NK-92 (cell line): ENCODE measurements around the gene AEBP1.

Experiments used
- DNase-seq: peaks from one replicate; lab custom pipeline; 2025; ENCODE audit not compliant: unreplicated experiment; lab: John Stamatoyannopoulos, UW

Gene AEBP1

GRCh38 chr7:44154703-44155102, 50.6 kb downstream of the AEBP1 start:
- no peak for DNase-seq

GRCh38 chr7:44155191-44156185, 51.3 kb downstream of the AEBP1 start:
- DNase-seq = no peak

GRCh38 chr7:44156453-44157010, 52.4 kb downstream of the AEBP1 start:
- no peak for DNase-seq

- DNase-seq = no peak
Measured at GRCh38 chr7:44157116-44158080, 53.3 kb downstream of the AEBP1 start.

- DNase-seq = no peak
Measured at GRCh38 chr7:44158096-44158872, 54.1 kb downstream of the AEBP1 start.

- no peak for DNase-seq
Measured at GRCh38 chr7:44158873-44159631, 54.9 kb downstream of the AEBP1 start.

- DNase-seq = no peak
Measured at GRCh38 chr7:44159824-44160630, 55.9 kb downstream of the AEBP1 start.

GRCh38 chr7:44161371-44161770, 57.2 kb downstream of the AEBP1 start:
- no peak for DNase-seq

GRCh38 chr7:44162179-44162578, 58.0 kb downstream of the AEBP1 start:
- DNase-seq = no peak

GRCh38 chr7:44162785-44163395, 58.7 kb downstream of the AEBP1 start:
- DNase-seq = no peak

- no peak for DNase-seq
Measured at GRCh38 chr7:44163591-44163990, 59.4 kb downstream of the AEBP1 start.
